Measurements from ENCODE around the gene MED10. TPM values are rescaled to one million over a fixed set of nuclear protein-coding genes. Genes with fewer than 3 reads are reported as not detected.

Gene MED10
- total RNA-seq, 4 donors from 2014 or later, result 20.3 to 41.4 (median 27.9) TPM

- Histone ChIP-seq H3K4me1 (no peaks in the 10 kb centered on the region), H3K27ac (no peak overlapping the region), H3K4me3 (no peak overlapping the region), H3K9me3 (peaks cover 0 to 26% (median 8%) of the 10 kb centered on the region in 4 donors), H3K36me3 (peaks cover 0 to 47% (median 0%) of the 10 kb centered on the region in 3 donors), H3K27me3 (no peaks in the 10 kb centered on the region)
- no peak for TF ChIP-seq CTCF (IDR thresholded peaks at IDR 0.05)
- TF ChIP-seq POLR2A (IDR thresholded peaks at IDR 0.05), result no peak
- no peak for TF ChIP-seq EP300 (IDR thresholded peaks at IDR 0.05)
- no peak for DNase-seq (ENCODE audit: low spot score in 2 of 2)
- 72% methylated on average over 5 of the region's 5 CpGs for WGBS, 2 donors
Observed at GRCh38 chr5:6326776-6327175, 51.6 kb downstream of the MED10 start.

- WGBS, 2 donors, result 93 to 94% methylated on average over 21 of the region's 21 CpGs
- TF ChIP-seq CTCF (IDR thresholded peaks at IDR 0.05), result no peak
- no peak for TF ChIP-seq POLR2A (IDR thresholded peaks at IDR 0.05)
- no peak for TF ChIP-seq EP300 (IDR thresholded peaks at IDR 0.05)
Observed at GRCh38 chr5:6322163-6322713, 56.1 kb downstream of the MED10 start.

More at GRCh38 chr5:6322163-6322713, 56.1 kb downstream of the MED10 start:
- Histone ChIP-seq H3K36me3 (peaks cover 0 to 17% (median 0%) of the 10 kb centered on the region in 3 donors), H3K9me3 (peaks cover 0 to 10% (median 0%) of the 10 kb centered on the region in 4 donors), H3K4me1 (no peaks in the 10 kb centered on the region), H3K27ac (no peak overlapping the region), H3K4me3 (no peak overlapping the region), H3K27me3 (no peaks in the 10 kb centered on the region)
- DNase-seq (ENCODE audit: low spot score in 2 of 2), result no peak

Other genes starting within 250 kb of the MED10 start
- gene UBE2QL1, start 70.3 kb upstream of the MED10 start, total RNA-seq, result 1 to 10 TPM in 1 of 4 donors, under 1 TPM in 3; 0.22 to 1.0 (median 0.50) TPM